GM18907 (cell line): ENCODE results near the gene SEZ6.

Source experiments
- ATAC-seq: cut with Tn5 transposase; IDR thresholded peaks from one replicate; pipeline ENCODE4 v1.9.1; 2021; ENCODE audit warnings: mild to moderate bottlenecking, moderate library complexity; ENCODE audit not compliant: unreplicated experiment

SEZ6 gene

DNA sequence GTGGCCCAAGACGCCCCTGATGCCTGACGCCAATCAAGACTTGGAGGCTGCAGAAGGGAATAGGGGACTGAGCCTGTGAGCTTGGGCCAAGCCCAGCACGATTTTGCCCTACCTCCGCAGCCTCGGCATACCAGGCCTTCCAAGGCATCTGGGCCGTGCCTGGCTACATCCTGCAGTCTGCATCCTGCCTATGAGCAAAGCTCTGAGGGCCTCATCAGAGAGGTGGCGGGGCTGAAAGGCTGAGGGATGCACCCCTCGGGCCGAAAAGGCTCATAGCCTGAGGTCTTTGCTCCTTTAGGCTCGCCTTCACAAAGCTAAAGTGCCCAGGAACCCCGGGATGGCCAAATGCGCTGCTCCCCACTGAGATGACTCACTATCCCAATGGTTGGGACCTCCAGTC is 2.5 kb downstream of the SEZ6 start:
- ATAC-seq = no peak

DNA sequence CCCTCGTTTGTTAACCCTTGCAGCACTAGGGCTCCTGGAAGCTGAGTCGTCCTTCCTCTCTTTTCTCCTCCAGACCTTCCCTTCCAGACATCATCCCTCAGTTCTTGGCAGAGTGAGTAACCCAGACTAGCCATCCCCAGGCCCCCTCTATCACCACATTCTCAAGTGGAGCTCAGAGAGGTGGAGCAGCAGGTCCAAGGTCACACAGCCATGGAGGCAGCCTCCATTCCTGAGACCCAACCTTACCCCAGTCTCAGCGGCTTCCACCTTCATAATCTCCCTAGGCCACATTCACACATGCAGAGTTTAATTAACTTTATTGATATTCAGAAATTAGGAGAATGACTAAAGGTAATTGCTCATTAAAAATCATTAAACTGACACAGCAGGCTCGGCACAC is 3.0 kb downstream of the SEZ6 start:
- no peak for ATAC-seq

- ATAC-seq = no peak
These were observed 4.9 kb downstream of the SEZ6 start for GRCh38 chr17:29000973-29001372.

DNA sequence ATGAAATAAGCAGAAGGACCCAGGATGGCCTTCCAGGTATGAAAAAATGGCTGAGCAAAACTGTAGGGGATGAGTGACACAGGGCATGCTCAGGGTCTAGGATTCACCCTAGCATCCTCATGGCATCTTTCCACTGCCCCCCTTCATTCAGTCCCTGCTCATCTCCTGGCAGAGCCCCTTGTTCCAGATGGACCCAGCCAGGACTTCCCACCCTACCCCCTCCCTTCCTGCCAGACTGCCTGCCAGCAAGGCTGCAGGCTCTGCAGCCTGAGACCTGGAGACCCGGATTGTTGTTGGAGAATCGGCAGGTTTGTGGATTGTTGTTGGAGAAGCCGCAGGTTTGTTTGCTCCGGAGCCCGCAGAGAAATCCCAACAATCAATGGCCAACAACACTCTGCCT is 6.6 kb downstream of the SEZ6 start:
- no peak for ATAC-seq

DNA sequence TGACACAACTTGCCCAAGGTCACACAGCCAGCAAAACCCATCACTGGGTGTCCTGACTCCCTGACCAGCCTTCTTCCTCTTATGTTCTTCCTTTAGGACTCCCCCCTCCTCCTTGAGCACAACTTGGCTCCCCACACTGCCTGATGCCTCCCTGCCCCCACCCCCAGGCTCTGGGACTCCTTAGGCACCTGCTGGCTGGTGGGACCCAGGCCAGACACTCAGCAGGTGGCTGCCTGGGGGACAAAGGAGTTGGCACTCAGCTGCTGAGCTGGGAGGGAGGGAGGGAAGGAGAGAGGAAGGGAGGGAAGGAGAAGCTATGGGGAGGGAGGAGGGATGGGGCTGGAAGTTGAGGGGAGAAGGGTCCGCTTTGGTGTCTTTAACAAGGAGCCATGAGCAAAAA is 8.0 kb downstream of the SEZ6 start:
- ATAC-seq = no peak

- ATAC-seq = no peak
These were observed 9.2 kb downstream of the SEZ6 start for GRCh38 chr17:28996554-28997096.

DNA sequence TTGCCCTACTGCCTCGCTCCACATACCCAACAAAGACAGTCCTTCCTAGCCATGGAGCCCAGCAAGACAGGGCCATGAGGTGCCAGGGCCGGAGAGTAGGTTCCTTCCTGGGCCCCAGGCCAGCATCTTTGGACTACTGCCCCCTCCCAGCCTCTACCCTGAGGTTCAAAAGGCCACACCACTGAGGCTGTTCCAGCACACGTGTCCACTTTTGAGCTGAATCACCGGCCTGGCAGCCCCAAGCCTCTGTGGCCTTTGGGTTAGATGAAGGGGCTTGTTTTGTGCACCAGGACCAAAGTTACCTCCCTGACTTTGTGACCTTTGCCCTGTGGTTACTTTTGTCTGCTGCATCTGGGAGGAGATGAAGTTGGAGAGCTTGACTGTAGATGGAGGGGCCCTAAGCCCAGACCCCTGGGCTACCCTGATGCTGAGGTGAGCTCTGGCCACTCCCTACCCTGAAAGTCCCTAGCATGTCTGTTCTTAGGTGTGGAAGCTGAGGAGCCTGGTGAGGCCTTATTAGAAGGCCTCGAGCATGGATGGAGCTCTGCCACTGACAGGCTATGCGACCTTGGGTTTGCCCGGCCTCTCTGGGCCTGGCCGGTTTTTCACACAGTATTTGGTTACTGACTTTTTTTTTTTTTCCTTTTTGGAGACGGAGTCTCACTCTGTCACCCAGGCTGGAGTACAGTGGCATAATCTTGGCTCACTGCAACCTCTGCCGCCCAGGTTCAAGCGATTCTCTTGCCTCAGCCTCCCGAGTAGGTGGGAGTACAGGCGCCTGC is 12.0 kb downstream of the SEZ6 start:
- ATAC-seq = no peak

DNA sequence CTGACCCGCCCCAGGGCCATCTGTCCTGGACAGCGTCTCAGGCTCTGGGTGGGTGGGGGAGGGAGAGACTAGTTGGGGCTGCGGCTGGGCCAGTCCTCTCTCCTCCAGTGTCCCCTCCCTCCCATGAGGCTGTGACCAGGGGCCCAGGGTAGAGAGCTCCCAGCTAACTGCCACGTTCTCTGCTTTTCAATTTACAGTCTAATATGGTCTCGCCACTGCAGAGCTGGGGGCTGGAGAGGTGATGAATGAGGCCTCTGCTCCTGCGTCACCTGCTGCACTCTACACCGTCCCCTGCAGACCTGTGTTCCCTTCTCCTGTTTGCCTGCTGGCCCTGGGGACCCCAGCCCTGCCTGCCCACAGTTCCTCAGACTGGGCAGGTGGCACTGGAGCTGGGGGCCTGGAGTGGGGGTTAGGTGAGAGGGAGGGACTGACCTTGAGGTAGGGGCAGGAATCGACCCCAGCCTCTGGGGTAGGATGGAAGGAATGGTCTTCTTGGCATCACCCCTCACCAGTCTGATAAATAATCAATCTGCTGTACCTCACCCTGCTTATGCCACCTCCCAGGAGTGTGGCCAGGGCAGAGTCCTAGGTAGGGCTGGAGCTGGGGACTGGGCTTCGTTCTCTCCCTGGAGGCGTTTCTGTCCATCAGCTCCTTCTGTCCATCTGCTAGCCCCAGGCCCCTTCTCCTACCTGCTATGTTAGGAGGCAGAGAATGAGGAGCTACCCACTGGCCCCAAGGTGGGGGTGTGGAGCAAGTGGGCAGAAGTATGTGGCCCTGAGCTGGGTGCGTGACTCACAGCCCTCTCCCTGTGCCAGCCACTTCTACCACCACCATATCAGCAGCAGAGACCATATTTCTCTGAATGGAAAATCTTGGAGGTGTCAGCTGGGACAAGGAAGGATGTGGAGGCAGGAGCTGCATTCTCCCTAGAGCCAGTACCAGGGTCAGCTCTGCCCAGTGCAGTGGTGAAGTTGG is 12.9 kb downstream of the SEZ6 start:
- ATAC-seq = no peak

- no peak for ATAC-seq
These were observed 13.6 kb downstream of the SEZ6 start for GRCh38 chr17:28992185-28992584.

DNA sequence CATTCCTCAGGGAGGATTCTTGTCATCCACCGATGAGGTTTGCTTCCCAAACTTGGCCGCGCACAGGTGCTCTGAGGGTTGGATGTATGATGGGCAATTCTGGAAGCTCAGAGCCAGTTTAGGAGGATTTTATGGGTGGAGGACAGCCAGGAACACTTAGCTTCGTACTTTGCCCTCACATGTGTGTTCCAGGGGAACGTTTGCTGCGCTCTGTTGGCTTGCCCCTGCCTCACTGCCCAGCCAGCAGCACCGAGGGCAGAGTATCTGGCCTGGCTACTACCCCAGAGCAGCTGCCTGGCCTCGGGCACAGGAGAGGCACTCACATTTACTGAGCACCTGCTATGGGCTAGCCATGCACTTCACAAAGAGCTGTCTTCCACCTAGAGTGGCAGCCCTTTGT is 14.1 kb downstream of the SEZ6 start:
- ATAC-seq = no peak

- no peak for ATAC-seq
These were observed 16.8 kb downstream of the SEZ6 start for GRCh38 chr17:28989028-28989427.

- ATAC-seq = no peak
These were observed 17.4 kb downstream of the SEZ6 start for GRCh38 chr17:28988475-28988874.

DNA sequence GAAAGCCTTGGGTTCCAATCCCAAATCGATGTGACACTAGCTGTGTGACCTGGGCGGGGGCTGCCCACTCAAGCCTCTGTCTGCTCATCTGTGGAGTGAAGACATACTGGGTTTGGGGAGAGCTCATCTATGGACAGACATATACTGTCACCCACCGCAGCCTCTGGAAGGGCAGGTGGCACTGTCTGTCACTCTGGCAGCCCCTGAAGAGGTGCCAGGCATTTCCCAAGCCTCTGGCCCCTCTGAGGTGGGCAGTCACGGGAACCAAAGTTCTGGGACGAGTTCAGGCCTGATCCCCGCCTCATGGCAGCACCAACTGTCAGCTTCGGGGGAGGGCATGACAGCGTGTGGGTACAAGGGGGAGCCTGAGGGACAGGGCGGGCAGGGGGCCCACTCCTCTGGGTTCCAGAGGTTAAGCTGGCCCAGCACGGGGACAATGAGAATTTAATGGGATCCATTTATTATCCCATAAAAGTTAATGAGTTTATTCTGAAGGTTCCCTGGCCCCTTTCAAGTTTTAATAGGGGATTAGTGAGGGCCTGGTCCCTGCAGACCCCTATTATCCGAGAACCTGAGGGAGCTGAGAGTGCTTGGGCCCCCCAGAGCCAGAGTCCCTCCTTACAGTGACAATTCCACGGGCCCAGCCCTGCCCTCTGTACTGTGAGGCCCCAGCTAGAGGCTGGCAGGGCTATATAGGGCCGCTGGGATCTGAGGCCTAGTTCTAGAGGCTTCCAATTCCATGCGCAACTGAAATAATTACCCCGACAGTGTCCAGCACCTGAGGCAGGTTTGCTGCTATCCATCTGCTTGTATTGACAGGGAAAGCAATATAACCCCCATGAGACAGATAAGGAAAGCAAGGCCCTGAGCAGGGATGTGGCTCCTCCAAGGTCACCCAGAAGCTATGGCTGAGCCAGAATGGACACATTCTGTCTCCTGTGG is 18.8 kb downstream of the SEZ6 start:
- no peak for ATAC-seq

GRCh38 chr17:28985950-28986713 is 19.7 kb downstream of the SEZ6 start:
- no peak for ATAC-seq

GRCh38 chr17:28983286-28984230 is 22.3 kb downstream of the SEZ6 start:
- ATAC-seq = no peak

DNA sequence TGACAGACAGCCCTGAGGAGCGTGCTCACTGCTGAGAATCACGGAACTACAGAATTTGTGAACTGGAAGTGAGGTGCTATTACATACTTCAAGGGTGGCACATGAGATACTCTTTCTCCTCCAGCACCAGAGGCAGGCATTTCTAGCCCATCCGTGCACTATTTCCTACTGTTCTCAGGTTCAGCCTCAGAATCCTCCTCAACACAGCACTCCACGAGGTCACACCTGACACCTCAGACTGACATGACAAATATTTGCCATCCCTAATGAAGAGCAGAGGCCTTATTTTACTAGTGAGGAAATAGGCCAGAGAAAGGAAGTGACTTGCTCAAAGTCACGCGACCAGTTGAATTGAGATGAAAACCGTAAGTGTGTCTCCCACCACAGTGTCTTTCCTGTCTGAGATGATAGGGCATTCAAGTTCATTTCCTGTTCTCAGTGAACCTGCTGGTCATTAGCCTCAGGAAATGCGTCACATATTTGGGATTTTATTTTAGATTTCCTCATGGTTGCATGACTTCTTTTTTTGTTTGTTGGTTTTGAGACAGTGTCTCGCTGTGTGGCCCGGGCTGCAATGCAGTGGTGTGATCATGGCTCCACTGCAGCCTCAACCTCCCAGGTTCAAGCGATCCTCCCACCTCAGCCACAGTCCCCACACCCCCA is 23.6 kb downstream of the SEZ6 start:
- ATAC-seq = peak; percentile 68

DNA sequence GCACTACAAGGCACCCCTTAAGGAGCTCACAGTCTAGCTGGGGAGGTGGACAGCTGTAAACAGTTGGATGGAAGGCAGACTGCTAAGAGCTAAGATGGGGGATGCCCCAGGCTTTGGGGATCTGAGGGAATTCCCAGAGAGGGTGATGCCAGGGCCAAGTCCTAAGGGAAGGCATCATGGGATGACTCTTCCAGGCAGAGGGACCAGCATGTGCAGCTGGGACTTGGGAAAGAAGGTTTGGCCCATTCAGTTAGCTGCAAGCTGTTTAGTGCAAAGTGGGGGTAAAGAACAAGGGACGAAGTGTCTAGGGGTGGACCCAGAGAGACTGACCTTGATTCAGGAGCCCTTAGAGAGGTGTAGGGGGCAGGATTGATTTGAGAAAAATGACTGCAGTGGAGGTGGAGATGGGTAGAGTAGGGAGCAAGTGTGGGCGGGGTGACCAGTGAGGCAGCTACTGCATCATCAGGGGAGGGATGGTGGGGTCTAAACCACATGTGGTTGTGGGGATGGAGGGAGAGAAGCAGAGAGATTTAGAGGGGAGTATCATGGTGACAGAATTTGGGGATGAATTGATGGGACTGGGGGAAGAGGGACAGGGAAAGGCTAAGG is 27.4 kb downstream of the SEZ6 start:
- ATAC-seq = no peak
